Endodermal cell (in vitro differentiated cells): ENCODE data around the gene DLGAP3. TPM values are rescaled to one million over a fixed set of nuclear protein-coding genes. Genes with fewer than 3 reads are reported as not detected.
"Not testable (repeated sequence)": the region's sequence is repeated elsewhere in the genome, so short reads cannot be mapped to it uniquely, and the experiment has no call there.

ENCODE experiments used
- DNase-seq: peaks from one replicate; pipeline ENCODE4 v3.0.0-alpha.2; 2017
- H3K27ac ChIP-seq: 2 replicates; pipeline ENCODE4 v1.5.1; 2013; ENCODE audit warnings: mild to moderate bottlenecking, low read depth, low read length, moderate library complexity
- H3K27me3 ChIP-seq: 2 replicates; pipeline ENCODE4 v1.6.1; 2013; ENCODE audit warnings: mild to moderate bottlenecking, low read length, moderate library complexity; ENCODE audit not compliant: insufficient read depth, control insufficient read depth, poor library complexity, severe bottlenecking
- H3K36me3 ChIP-seq: 2 replicates; pipeline ENCODE4 v1.7.0; 2013; ENCODE audit warnings: mild to moderate bottlenecking, low read length, moderate library complexity; ENCODE audit not compliant: control insufficient read depth, insufficient read depth
- H3K4me1 ChIP-seq: one replicate; pipeline ENCODE4 v1.7.0; 2013; ENCODE audit warnings: low read length; ENCODE audit not compliant: control insufficient read depth, insufficient read depth
- H3K4me3 ChIP-seq: 2 replicates; pipeline ENCODE4 v1.5.1; 2013; ENCODE audit warnings: mild to moderate bottlenecking, low read length, moderate library complexity
- H3K9ac ChIP-seq: 2 replicates; pipeline ENCODE4 v1.6.1; 2013; ENCODE audit warnings: mild to moderate bottlenecking, low read length, moderate library complexity; ENCODE audit not compliant: poor library complexity, severe bottlenecking; ENCODE audit errors: extremely low read depth
- H3K9me3 ChIP-seq: 2 replicates; pipeline ENCODE4 v1.6.1; 2013; ENCODE audit warnings: mild to moderate bottlenecking, low read length, moderate library complexity; ENCODE audit not compliant: control insufficient read depth
- H3K27ac Mint-ChIP-seq: 2 replicates; pipeline ENCODE4 v1.8.0; 2020; ENCODE audit warnings: mixed read lengths
- H3K27me3 Mint-ChIP-seq: 2 replicates; pipeline ENCODE4 v1.8.0; 2021; ENCODE audit warnings: mild to moderate bottlenecking, mixed read lengths; ENCODE audit not compliant: insufficient read depth
- H3K36me3 Mint-ChIP-seq: 2 replicates; pipeline ENCODE4 v1.8.0; 2020; ENCODE audit warnings: low read depth, mixed read lengths
- H3K4me1 Mint-ChIP-seq: 2 replicates; pipeline ENCODE4 v1.8.0; 2020; ENCODE audit warnings: mixed read lengths
- H3K4me3 Mint-ChIP-seq: 2 replicates; pipeline ENCODE4 v1.8.0; 2020; ENCODE audit warnings: mild to moderate bottlenecking, moderate library complexity, mixed read lengths
- H3K9me3 Mint-ChIP-seq: 2 replicates; pipeline ENCODE4 v1.8.0; 2020; ENCODE audit warnings: mild to moderate bottlenecking, mixed read lengths
- WGBS, 2 experiments: methylation state at CpG; one replicate each; pipeline versions ENCODE4 v1.1.5 to v1.1.7; 2013; ENCODE audit warnings: missing lambda C conversion rate in 2 of 2, mixed read lengths in 1 of 2; ENCODE audit not compliant: insufficient coverage in 1 of 2, insufficient read length in 1 of 2; 5-methylcytosine and 5-hydroxymethylcytosine counted together
- total RNA-seq, 2 donors: library from RNA; stranded (reverse); fragmentation: NEBNext Ultra II Directional in 1 of 2; extraction: Animal tissue kit (Norgen Biotek cat#: 25700) in 1 of 2; gene quantifications; 2 replicates in 1 of 2; 3 replicates in 1 of 2; pipeline ENCODE4 v1.2.1, GENCODE V29; 2021
- TF ChIP-seq, protein P1 (sequence below): fragments of 200-600 bp; sonication (generic); conservative IDR thresholded peaks from 2 replicates; pipeline ENCODE4 v1.5.0; 2021; ENCODE audit warnings: antibody characterized with exemption, mild to moderate bottlenecking

DLGAP3 gene
- total RNA-seq, 2 donors from 2014 or later: 4.4 to 4.6 TPM

- peaks cover 8% of the 10 kb centered on the region for H3K4me1 Mint-ChIP-seq
- peak; percentile 76 for DNase-seq
These were observed 41.4 kb upstream of the DLGAP3 start for GRCh38 chr1:34970829-34971228.

DNA sequence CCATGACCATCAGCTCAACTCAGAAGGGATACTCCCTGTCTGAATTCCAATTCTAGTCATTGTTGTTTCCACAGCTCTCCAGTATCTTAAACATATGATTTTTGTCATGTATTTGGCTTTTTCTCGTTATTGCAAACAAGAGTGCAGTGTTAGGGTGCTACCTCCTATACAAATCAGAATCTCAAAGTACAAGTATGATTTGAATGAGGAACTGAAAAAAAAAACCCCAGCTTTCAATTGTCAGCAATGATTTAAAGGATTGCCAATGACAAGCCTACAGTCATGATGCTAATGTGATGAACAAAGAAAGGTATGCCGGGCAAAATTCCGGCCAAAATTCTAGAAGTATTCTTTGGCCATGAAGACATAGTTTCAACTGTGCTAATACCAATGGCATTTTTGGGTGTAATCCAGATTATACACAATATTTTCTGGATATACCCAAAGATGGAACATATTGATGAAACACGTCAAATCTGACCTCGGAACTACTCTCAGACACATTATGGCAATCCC is 40.8 kb upstream of the DLGAP3 start:
- Histone ChIP-seq H3K9ac (no peak overlapping the region), H3K9me3 (peaks cover 6% of the 10 kb centered on the region), H3K27ac (no peak overlapping the region), H3K4me3 (no peak overlapping the region), H3K4me1 (no peaks in the 10 kb centered on the region), H3K36me3 (no peaks in the 10 kb centered on the region), H3K27me3 (no peaks in the 10 kb centered on the region)
- WGBS, 2 experiments: 85 to 86% methylated on average over 3 to 5 of the region's 5 CpGs
- Mint-ChIP-seq H3K27ac (no peak overlapping the region), H3K27me3 (peaks cover 6% of the 10 kb centered on the region), H3K4me3 (no peak overlapping the region), H3K36me3 (no peaks in the 10 kb centered on the region), H3K4me1 (peaks cover 6% of the 10 kb centered on the region), H3K9me3 (peaks cover 17% of the 10 kb centered on the region)
- TF ChIP-seq, protein P1, sequence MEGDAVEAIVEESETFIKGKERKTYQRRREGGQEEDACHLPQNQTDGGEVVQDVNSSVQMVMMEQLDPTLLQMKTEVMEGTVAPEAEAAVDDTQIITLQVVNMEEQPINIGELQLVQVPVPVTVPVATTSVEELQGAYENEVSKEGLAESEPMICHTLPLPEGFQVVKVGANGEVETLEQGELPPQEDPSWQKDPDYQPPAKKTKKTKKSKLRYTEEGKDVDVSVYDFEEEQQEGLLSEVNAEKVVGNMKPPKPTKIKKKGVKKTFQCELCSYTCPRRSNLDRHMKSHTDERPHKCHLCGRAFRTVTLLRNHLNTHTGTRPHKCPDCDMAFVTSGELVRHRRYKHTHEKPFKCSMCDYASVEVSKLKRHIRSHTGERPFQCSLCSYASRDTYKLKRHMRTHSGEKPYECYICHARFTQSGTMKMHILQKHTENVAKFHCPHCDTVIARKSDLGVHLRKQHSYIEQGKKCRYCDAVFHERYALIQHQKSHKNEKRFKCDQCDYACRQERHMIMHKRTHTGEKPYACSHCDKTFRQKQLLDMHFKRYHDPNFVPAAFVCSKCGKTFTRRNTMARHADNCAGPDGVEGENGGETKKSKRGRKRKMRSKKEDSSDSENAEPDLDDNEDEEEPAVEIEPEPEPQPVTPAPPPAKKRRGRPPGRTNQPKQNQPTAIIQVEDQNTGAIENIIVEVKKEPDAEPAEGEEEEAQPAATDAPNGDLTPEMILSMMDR: no peak
- DNase-seq: no peak

More at GRCh38 chr1:34970829-34971228, 41.4 kb upstream of the DLGAP3 start:
- peaks cover 17% of the 10 kb centered on the region for H3K9me3 Mint-ChIP-seq
- Histone ChIP-seq H3K36me3 (no peaks in the 10 kb centered on the region), H3K27ac (no peak overlapping the region), H3K9me3 (peaks cover 6% of the 10 kb centered on the region), H3K4me1 (no peaks in the 10 kb centered on the region), H3K4me3 (no peak overlapping the region), H3K27me3 (no peaks in the 10 kb centered on the region), H3K9ac (no peak overlapping the region)
- TF ChIP-seq, protein P1: no peak
- no peak overlapping the region for H3K4me3 Mint-ChIP-seq
- H3K27ac Mint-ChIP-seq: peak overlapping the region; percentile 56
- H3K27me3 Mint-ChIP-seq: peaks cover 7% of the 10 kb centered on the region
- 25 to 31% methylated on average over 3 to 5 of the region's 5 CpGs for WGBS, 2 experiments
- H3K36me3 Mint-ChIP-seq: no peaks in the 10 kb centered on the region

GRCh38 chr1:34968297-34968696 is 38.8 kb upstream of the DLGAP3 start:
- not testable (repeated sequence) for H3K36me3 ChIP-seq, H3K27ac Mint-ChIP-seq, H3K27ac ChIP-seq, H3K9ac ChIP-seq, H3K4me1 ChIP-seq, H3K4me3 Mint-ChIP-seq, H3K4me3 ChIP-seq, H3K27me3 ChIP-seq, H3K4me1 Mint-ChIP-seq, H3K27me3 Mint-ChIP-seq, H3K9me3 ChIP-seq, H3K36me3 Mint-ChIP-seq, DNase-seq
- H3K9me3 Mint-ChIP-seq: peaks cover 17% of the 10 kb centered on the region
- whole genome bisulfite sequencing, 2 experiments: 89 to 93% methylated on average over 1 to 3 of the region's 3 CpGs

DNA sequence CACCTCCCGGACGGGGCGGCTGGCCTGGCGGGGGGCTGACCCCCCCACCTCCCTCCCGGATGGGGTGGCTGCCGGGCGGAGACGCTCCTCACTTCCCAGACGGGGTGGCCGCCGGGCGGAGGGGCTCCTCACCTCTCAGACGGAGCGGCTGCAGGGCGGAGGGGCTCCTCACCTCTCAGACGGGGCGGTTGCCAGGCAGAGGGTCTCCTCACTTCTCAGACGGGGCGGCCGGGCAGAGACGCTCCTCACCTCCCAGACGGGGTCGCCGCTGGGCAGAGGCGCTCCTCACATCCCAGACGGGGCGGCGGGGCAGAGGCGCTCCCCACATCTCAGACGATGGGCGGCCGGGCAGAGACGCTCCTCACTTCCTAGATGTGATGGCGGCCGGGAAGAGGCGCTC is 38.2 kb upstream of the DLGAP3 start:
- H3K27ac Mint-ChIP-seq, H3K4me3 Mint-ChIP-seq, H3K27ac ChIP-seq, H3K27me3 Mint-ChIP-seq, H3K27me3 ChIP-seq, DNase-seq, H3K36me3 Mint-ChIP-seq, H3K4me1 Mint-ChIP-seq, H3K4me3 ChIP-seq, H3K9me3 ChIP-seq, H3K9ac ChIP-seq, H3K36me3 ChIP-seq, H3K4me1 ChIP-seq: not testable (repeated sequence)
- WGBS, 2 experiments: no CpG with 5 or more reads among the region's 36 CpGs
- peaks cover 17% of the 10 kb centered on the region for H3K9me3 Mint-ChIP-seq
